Adrenal gland (tissue), 5 donors: Measurements from ENCODE around the gene ZNF358.

Experiments
- CTCF ChIP-seq, 6 experiments: fragments of 450-650 bp in 4 of 6; fragments of 200-600 bp in 2 of 6; sonication (generic) in 1 of 6; IDR thresholded peaks; 1 replicate in 5 of 6; 2 replicates in 1 of 6; pipeline versions ENCODE4 v1.5.1 to v1.8.0; 2016 to 2021; ENCODE audit warnings: antibody characterized with exemption in 6 of 6, mild to moderate bottlenecking in 2 of 6, moderate library complexity in 1 of 6
- POLR2A ChIP-seq, 2 donors: fragments of 450-650 bp; IDR thresholded peaks; one replicate each; pipeline ENCODE4 v1.6.1; 2017; ENCODE audit warnings: antibody characterized with exemption in 2 of 2, mild to moderate bottlenecking in 2 of 2, moderate library complexity in 1 of 2
- donor health status: DM: no; HTN: no; CAD: no.

GRCh38 chr19:7550169-7550770 lies 34.4 kb downstream of the ZNF358 start:
- TF ChIP-seq POLR2A (IDR thresholded peaks at IDR 0.05) = no peak
- no peak for TF ChIP-seq CTCF (IDR thresholded peaks at IDR 0.05)
